GM21390 (cell line): ENCODE data around the gene C16orf86.
A peak's percentile ranks its signal among the peaks of the same experiment; 100 is the strongest.

Experiments
- ATAC-seq: cut with Tn5 transposase; IDR thresholded peaks from one replicate; pipeline ENCODE4 v1.9.1; 2021; ENCODE audit not compliant: unreplicated experiment

Gene C16orf86

DNA sequence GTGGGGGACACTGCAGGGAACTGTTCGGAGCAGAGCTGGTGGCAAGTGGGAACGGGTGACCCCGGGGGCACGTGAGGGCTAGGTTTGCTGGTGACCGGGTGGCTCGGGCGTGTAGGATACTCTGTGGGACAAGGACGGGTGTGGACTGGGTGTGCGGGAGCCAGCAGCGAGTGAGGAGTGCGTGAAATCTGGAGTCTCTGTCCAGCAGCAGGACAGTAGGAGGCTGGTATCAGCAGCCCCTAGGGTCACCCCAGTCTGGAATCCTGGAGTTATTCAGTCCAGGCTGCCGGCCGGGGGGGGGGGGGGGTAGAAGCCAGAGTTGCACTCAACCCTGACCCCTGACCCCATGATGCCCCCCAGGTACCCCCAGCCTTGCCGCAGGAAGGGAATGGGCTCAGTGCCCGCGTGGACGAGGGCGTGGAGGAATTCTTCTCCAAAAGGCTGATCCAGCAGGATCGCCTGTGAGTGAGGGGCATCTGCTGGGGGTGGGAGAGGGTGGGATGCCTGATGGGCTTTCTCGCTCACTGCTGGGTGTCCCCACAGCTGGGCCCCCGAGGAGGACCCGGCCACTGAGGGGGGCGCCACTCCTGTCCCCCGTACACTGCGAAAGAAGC is 12.7 kb upstream of the C16orf86 start:
- ATAC-seq = no peak

- no peak for ATAC-seq
These were observed 12.2 kb upstream of the C16orf86 start for GRCh38 chr16:67654403-67654911.

DNA sequence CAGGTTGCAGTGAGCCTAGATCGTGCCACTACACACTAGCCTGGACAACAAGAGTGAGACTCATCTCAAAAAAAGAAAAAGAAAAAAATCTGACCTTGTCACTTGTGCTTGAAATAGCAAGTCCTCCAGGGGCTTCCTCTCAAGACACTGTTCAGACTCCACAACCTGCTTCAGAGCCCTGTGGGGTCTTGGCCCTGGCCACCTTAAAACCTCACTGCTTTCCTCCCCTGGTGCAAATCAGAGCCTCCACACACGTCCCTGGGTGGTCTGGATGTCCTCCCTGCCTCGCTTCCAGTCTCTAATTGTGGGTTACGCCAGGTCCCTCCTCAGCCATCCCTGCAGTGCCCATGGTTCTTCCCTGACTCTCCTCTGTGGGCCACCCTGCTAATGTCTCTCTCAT is 11.3 kb upstream of the C16orf86 start:
- no peak for ATAC-seq

GRCh38 chr16:67656344-67657016 is 10.1 kb upstream of the C16orf86 start:
- ATAC-seq = no peak

DNA sequence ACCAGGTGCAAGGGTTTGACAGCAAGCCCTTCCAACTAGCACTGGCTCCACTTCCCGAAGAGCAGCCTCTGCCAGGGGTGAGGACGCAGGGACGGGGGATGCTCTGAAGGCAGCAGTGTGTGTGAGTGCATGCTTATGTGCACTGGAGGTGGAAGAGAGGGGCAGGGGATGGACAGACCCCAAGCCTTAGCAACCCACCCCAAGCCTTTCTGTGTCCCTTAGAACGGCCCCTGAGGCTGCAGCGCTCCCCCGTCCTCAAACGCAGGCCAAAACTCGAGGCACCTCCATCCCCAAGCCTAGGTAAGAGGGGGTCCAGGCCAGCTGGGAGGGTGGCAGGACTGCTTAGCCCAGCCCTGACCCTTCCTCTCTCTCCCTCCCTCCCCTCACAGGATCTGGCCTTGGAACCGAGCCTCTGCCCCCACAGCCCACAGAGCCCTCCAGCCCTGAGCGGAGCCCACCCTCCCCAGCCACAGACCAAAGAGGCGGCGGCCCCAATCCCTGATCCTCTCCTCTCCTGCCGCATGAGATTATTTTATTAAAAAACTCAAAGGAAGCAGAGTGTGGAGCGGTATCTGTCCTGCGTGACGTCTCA is 9.5 kb upstream of the C16orf86 start:
- no peak for ATAC-seq

DNA sequence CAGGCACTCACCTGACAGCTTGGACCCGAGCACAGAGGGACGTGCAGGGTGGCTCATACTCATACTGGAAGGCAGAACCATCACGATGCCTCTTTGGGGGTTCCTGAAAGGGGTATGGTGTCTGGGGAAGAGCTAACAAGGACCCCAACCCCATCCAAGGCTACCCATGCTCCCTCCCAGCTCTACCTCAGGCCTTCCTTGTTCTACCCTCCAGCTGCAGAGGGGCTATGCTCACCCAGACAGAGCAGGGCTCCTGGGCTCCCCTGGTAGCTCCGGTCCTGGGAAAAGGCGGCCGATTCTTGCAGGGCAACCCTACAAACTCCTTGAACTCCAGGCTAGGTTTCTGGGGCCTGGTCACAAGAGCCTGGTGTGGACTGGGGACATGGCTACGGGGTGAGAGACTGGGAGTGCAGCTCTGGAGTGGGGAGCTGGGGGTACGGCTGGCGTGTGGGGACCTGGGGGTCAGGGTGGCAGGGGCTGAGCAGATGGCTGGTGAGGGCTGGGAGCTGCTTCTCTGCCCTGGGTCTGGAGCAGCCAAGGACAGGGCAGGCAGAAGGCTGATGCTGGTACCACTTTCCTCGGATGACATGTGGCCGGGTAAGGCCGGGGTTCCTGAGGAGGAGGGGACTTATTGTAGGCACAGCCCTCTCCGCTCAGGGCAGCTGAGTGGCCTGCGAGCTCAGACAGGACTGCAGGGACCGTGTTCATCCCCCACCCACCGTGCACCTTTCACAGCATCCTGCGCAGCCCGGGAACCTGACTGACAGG is 8.7 kb upstream of the C16orf86 start:
- no peak for ATAC-seq

DNA sequence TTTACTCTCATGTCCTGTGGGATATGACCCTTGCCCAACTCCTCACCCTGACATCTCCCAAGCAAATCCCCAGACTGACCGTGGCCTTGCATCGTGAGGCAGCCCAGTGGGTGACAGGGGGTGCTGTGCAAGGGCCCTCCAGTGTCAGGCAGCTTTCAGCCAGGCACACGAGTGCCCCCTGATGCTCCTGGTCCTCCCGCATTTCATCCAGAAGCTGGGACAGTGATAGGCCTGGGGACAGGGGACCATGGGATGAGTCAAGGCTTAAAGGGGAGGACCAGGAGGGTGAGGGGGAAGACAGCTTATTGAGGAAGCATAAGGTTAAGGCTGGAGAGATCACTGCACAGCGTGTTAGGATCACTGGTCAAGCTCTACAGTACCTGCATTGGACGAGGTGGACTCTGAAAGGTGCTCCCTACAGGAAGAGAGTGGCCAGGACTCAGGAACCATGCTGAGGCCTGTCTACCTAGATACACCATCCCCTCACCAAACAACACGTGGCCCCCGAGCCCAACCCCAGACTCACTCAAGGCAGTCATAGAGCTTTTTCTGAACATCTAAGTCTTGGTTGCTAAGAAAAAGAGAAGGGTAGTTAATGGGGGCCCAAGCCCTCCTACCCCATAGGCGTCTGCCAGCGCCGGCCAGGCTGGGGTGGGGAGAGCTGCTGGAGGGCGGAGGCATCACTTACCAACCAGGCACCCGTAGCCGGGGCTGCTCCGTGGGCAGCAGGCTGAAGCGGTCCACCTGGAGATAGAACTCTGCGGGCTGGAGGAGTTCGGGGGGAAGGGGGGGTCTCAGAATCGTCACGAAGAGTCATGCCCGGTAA is 7.6 kb upstream of the C16orf86 start:
- ATAC-seq = no peak

- ATAC-seq = peak; percentile 42
These were observed 6.7 kb upstream of the C16orf86 start, which contains the start of gene ACD for GRCh38 chr16:67659675-67660563. Gene ACD (minus strand): TSS chr16:67660260. CDS start chr16:67660220, 40 bp downstream.

DNA sequence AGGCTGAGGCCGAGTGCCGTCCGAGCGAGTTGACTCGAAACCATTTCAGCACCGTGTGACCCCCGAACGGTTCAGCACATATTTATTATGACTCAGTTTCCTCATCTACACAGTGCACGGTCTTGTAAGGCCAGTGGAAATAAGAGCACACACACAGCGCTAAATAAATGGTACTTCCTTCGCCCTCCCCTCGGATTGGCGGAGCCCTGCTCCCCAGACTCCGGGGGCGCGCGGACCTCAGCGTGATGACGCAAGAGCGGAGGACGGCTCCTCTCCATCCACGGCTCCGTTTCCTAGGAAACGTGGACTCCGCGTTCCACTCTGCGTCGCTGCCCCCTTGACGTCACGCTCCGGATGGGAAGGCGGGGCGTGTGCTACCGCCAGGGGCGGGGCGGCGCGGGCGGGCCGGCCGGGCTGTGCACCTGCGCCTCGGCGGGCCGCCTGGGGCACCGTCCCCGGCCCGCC is 6.0 kb upstream of the C16orf86 start, which contains the start of gene PARD6A:
Gene PARD6A (plus strand): TSS at position 397 of the 465 bp plus-strand sequence. CDS start 79 bp downstream, outside the sequence.
- ATAC-seq = peak; percentile 66

- ATAC-seq = no peak
These were observed 5.4 kb upstream of the C16orf86 start for GRCh38 chr16:67661101-67661761.

GRCh38 chr16:67661886-67662652 is 4.5 kb upstream of the C16orf86 start:
- no peak for ATAC-seq

DNA sequence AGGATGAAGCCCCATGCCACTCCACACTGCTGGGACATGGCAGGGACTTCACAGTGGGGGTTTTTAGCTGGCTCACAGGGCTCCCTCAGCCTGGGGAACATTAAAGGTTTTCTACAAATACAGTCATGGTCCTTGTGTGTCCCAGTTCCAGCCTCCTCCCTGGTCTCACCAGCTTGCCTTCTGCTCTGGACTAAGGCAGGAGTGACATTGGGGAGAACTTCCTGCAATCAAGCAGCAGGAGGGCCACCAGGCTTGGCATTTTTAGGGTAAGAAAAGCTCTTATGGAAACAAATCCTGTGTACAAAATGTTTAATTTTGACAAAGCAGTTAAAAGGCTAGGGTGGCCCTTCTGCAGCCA is 4.0 kb upstream of the C16orf86 start:
- no peak for ATAC-seq

DNA sequence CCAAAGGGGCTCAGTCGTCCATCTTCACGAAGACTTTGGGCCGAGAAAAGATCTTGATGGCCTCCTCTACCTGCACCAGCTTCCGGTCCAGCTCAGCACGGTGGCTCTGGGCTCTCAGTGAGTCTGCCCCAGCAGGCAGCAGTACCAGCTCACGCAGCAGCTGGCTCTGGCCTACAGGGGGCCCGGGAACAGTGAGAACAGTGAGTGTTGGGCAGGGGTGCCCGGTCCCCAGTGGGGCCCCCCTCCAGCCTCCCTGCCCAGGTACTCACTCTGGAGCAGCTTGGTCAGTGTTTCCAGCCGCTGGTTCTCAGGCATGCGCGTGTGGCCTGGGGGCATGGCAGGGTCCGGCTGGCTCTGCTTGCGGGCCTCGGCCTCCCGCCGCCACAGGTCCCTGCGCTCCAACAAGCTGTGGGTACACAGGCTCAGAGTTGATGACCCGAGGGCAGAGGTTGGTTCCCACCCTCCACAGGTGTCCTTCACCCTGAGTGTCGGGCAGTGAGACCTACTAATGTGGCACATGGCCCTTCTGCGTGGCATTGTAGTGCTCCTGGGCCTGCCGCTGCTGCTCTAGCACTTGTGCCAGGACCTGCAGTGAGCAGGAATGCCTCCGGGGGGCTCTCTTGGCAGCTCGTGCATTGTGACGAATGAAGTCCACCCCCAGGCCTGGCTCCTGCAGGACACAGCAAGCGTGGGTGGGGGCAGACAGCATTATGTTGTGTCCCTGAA is 3.3 kb upstream of the C16orf86 start:
- no peak for ATAC-seq

DNA sequence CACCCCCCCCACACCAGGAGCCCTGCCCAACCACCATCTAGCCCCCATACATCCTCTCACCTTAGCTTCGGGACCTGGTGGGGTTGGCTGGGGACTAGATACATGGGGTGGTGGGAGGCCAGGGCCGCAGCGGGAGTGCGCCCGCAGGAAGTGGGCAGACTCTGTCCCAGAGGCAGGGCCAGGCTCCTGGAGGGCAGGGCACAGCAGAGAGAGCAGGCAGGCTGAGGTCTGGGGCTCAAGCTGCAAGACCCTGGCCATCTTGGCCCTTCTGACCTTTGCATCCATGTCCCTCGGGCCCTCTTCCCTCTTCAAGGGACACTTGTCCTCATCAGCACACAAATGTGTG is 2.8 kb upstream of the C16orf86 start:
- ATAC-seq = no peak

- ATAC-seq = no peak
These were observed 2.4 kb upstream of the C16orf86 start for GRCh38 chr16:67664258-67664657.

GRCh38 chr16:67664871-67665270 is 1.7 kb upstream of the C16orf86 start:
- no peak for ATAC-seq

DNA sequence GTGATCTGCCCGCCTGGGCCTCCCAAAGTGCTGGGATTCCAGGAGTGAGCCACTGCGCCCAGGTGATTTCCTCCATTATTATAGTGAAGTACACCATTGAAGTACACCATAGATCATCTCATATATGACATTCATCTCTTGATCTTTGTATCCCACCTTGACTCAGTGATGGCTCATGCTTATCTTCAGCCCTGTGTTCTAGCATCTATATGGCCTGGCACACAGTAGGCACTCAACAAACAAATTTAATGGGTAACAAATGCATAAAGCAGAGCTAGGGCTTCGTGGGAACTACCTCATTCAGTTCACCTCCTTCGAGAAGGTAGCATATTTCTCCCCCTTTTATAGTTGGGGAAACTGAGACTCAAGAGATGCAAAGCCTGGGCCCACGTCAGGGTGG is 1.0 kb upstream of the C16orf86 start:
- no peak for ATAC-seq
